Activated CD4-positive, alpha-beta T cell treated with anti-CD3 and anti-CD28 coated beads for 36 hours (primary cell): ENCODE measurements around the gene DNAJC6. TPM values are rescaled to one million over a fixed set of nuclear protein-coding genes. Genes with fewer than 3 reads are reported as not detected.

Experiments used
- ATAC-seq: fragments of 200-7000 bp; cut with Tn5 transposase; one replicate; pipeline ENCODE4 v1.10.0; 2021; ENCODE audit warnings: mild to moderate bottlenecking, moderate library complexity
- CTCF ChIA-PET: fragments of 350-600 bp; sonication (Branson Sonifier 250); formaldehyde crosslinking; loops from one replicate; lab custom pipeline; 2021; ENCODE audit warnings: antibody characterized with exemption; lab: Charles Lee
- POLR2A ChIA-PET: fragments of 350-600 bp; sonication (Branson Sonifier 250); formaldehyde crosslinking; loops from one replicate; lab custom pipeline; 2021; ENCODE audit warnings: antibody characterized with exemption, inconsistent platforms; lab: Charles Lee
- DNase-seq: peaks from one replicate; pipeline ENCODE4 v3.0.0-alpha.2; 2020
- H3K27ac Mint-ChIP-seq: one replicate; pipeline ENCODE4 v1.8.0; 2021; ENCODE audit warnings: mixed read lengths
- H3K27me3 Mint-ChIP-seq: one replicate; pipeline ENCODE4 v1.8.0; 2021; ENCODE audit warnings: mixed read lengths
- H3K36me3 Mint-ChIP-seq: one replicate; pipeline ENCODE4 v1.8.0; 2021; ENCODE audit warnings: low read depth, mixed read lengths
- H3K4me1 Mint-ChIP-seq: one replicate; pipeline ENCODE4 v1.8.0; 2021; ENCODE audit warnings: mixed read lengths
- H3K4me3 Mint-ChIP-seq: one replicate; pipeline ENCODE4 v1.8.0; 2021; ENCODE audit warnings: mild to moderate bottlenecking, moderate library complexity, mixed read lengths
- H3K9me3 Mint-ChIP-seq: one replicate; pipeline ENCODE4 v1.8.0; 2021; ENCODE audit warnings: low read depth, mixed read lengths
- intact Hi-C, 2 experiments: fragments of 100-400 bp; cut with DNase I in 1 of 2; cut with micrococcal nuclease in 1 of 2; formaldehyde crosslinking; loops; one replicate each; pipeline versions ENCODE4 v1.14.2 to v1.15.1; 2022 to 2024; cut with DNase I, micrococcal nuclease
- total RNA-seq, 2 experiments: library from RNA; stranded (reverse); gene quantifications; one replicate each; pipeline ENCODE4 v1.2.3, GENCODE V29; 2021

Gene DNAJC6
- total RNA-seq, 2 experiments from 2014 or later = 2.3 to 2.5 TPM

DNA sequence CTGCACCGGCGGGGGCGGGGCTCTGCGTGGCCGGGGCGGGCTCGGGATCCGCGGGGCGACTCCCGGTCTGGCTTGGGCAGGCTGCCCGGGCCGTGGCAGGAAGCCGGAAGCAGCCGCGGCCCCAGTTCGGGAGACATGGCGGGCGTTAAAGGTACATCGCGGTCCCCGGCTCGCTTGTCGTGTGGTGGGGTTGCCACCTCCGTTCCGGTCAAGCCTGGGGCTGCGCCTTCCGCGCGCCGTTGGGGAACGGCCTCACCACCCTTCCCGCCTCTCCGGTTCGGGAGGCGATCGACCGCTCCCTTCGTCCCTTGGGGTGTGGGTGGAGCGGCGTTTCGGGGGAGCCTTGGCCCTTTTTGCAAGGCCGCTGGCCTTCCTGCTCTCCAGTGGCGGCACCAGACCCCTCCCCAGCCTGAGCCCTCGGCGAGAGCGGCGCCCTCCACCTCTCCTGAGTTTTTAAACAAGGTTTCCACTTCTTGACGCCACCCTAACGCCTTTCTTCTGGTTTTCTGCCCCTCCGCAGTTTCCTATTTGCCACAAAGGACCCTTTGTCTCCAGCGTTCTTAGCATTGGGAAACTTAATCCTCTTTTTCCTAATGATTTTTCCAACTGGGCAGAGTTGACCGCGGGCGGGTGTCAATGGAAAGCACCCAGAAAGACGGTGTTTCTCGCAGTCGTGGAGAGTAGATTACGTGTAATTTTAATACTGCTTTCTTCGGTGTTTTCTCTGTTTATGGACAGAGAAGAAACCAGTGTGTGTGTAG is 111.4 kb downstream of the DNAJC6 start, which contains the start of the genes LEPR and LEPROT:
Gene LEPR, plus strand, starts transcription at position 79 of the 761 bp plus-strand sequence. CDS start 144,898 bp downstream, outside the sequence.
Gene LEPROT, plus strand, starts transcription at position 79 of the 761 bp plus-strand sequence. Its CDS starts 57 bp downstream, at position 136.
- Mint-ChIP-seq H3K27me3 (no peaks in the 10 kb centered on the region), H3K36me3 (peaks cover 8% of the 10 kb centered on the region), H3K4me3 (no peak within 1 kb of the TSS), H3K9me3 (no peaks in the 10 kb centered on the region), H3K27ac (peak within 1 kb of the TSS; percentile 94), H3K4me1 (peaks cover 15% of the 10 kb centered on the region)
- DNase-seq = no peak
- ChIA-PET CTCF (interaction anchor here (0.5 to 1.2 kb wide), 5 partner anchors 9 to 1113 kb away, joined by 3 to 5 read pairs (median 3); no protein-coding TSS in a partner anchor), POLR2A (interaction anchor here (0.5 to 1.0 kb wide), 4 partner anchors 167 to 1133 kb away, joined by 3 to 8 read pairs (median 3); no protein-coding TSS in a partner anchor)
- ATAC-seq = peak; percentile 0
- intact Hi-C loops = loop anchor here (1.0 to 10.0 kb wide), 13 partner anchors 24 to 1828 kb away; partner anchors contain the start of genes DNAI4 (in 1 of the 2), JAK1 (in 1 of the 2), MIER1 (in 1 of the 2) and PGM1 (in 1 of the 2)

DNA sequence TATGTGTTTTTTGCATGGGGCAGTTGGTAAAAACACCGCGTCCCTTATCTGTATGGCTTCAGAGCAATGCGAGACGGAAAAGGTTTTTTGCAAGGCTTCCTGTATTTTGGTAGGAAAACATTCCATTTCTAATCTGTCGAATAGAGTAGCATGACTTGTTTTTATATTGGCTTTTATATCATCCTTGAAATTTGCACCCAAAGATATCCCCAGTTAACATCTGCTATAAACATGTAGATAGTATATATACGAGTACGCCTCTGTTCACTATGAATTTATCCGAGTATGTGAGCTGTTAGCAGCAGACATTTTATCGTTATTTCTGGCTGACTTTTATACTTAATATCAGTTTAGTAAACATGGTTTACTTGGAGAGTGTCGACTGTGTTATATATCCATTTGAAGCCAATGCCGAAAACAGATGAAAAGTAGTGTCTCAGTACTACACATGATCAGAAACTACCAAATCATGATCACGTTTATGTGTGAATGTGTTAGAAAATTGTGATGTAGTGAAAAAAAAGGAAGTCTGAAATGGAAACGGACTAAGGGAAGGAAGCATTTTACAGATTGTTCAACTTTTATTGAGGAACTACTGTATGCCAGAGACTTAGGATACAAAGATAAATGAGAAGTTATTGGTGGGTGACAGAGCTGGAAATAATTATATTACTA is 112.1 kb downstream of the DNAJC6 start:
- ATAC-seq (no peak), DNase-seq (no peak)
- Mint-ChIP-seq H3K9me3 (no peaks in the 10 kb centered on the region), H3K27ac (no peak overlapping the region), H3K4me1 (peaks cover 15% of the 10 kb centered on the region), H3K4me3 (no peak overlapping the region), H3K27me3 (no peaks in the 10 kb centered on the region), H3K36me3 (peaks cover 15% of the 10 kb centered on the region)
- ChIA-PET CTCF (interaction anchor here (1.2 kb wide), 1 partner anchor 9 kb away, joined by 3 read pairs; no protein-coding TSS in a partner anchor), POLR2A (no interaction called here)
- intact Hi-C loops = loop anchor here (2.0 to 10.0 kb wide), 7 partner anchors 167 to 1829 kb away; partner anchors contain the start of genes DNAI4 (in 1 of the 2), MIER1 (in 1 of the 2) and PGM1 (in 1 of the 2)

DNA sequence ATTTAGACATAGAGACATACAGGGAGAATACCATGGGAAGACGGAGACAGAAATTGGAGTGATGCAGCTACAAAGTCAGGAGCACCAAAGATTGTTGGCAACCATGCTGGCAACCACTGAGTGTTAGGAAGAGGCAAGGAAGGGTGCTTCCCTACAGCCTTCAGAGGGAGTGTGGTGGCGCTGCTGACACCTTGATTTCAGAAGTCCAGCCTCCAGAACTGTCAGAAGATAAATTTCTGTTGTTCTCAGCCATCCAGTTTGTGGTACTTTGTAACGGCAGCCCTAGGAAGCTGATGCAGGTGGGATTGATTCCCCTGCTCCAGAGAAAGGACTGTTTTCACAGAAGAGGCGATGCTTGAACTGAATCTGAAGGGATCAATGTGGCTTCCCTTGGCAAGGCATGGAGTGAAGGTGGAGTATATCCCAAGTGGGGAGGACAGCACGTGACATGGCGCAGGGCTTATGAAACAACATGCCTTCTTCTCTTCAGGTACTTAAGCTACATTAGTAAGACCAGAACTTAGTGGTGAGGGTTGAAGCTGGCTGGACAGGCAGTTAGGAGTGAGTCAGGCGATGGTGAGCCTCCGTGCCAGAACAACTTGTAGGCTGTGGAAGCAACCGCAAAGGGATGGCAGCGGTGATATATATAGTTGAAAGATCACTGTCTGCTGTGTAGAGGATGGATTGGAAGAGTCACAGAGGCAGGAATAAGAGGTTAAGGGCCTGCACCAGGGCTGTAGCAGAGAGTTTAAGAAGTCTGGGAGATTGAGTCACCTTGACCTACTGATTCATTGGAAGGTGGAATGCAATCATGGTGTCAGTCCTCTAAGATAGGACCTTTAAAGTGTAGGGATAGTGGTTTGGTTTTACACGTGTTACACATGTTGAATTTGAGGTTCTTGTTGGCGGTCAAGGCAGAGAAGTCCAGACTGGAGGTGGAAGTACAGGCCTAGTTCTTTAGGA is 113.2 kb downstream of the DNAJC6 start:
- CTCF ChIA-PET = interaction anchor here (1.2 kb wide), 1 partner anchor 8 kb away, joined by 3 read pairs; no protein-coding TSS in a partner anchor
- H3K4me1 Mint-ChIP-seq = peaks cover 15% of the 10 kb centered on the region
- peaks cover 25% of the 10 kb centered on the region for H3K36me3 Mint-ChIP-seq

DNA sequence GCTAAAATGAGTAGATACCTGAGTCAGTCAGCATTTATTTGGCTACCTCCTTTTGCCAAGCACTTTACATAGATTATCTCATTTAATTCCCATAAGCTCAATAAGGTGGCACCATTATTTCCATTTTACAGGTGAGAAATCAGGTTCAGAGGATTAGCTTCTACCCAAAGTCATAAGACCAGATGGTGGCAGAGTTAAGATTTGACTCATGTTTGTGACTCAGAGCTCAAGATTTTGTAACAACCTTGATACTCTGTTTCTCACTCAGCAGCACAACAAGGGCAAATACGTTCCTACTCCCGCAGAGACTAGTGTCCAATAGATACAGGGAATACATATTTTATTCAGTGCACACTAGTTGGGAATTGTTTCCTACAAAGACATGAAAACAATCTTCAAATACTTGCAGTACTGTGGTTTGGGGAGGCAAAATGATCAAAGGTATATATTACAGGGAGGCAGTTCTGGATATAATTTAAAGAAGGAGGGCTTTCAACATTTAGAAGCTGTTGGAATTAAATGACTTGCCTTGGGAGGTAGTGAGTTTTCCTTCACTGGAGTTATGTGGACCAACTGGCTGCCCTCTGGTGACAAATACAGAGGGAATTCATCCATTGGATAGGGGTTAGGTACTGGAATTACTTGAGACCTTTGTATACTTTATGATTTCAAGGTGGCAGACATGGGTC is 114.7 kb downstream of the DNAJC6 start:
- H3K4me3 Mint-ChIP-seq = no peak overlapping the region
- DNase-seq (peak; percentile 27), ATAC-seq (peak; percentile 4)
- H3K4me1 Mint-ChIP-seq = peaks cover 10% of the 10 kb centered on the region
- intact Hi-C loops = loop anchor here (1.0 to 10.0 kb wide), 6 partner anchors 357 to 1832 kb away; partner anchors contain the start of gene PGM1 (in 1 of the 2)
- H3K9me3 Mint-ChIP-seq = no peaks in the 10 kb centered on the region
- POLR2A ChIA-PET = no interaction called here
- H3K27me3 Mint-ChIP-seq = no peaks in the 10 kb centered on the region
- CTCF ChIA-PET = interaction anchor here (0.8 kb wide), 1 partner anchor 188 kb away, joined by 3 read pairs; no protein-coding TSS in a partner anchor
- peaks cover 25% of the 10 kb centered on the region for H3K36me3 Mint-ChIP-seq
- H3K27ac Mint-ChIP-seq = no peak overlapping the region

More for the DNA sequence above, 113.2 kb downstream of the DNAJC6 start:
- Mint-ChIP-seq H3K27me3 (no peaks in the 10 kb centered on the region), H3K4me3 (no peak overlapping the region), H3K9me3 (no peaks in the 10 kb centered on the region), H3K27ac (no peak overlapping the region)
- DNase-seq (no peak), ATAC-seq (no peak)
- intact Hi-C loops = loop anchor here (5.0 to 10.0 kb wide), 5 partner anchors 355 to 1830 kb away; partner anchors contain the start of gene PGM1 (in 1 of the 2)
- POLR2A ChIA-PET = no interaction called here

DNA sequence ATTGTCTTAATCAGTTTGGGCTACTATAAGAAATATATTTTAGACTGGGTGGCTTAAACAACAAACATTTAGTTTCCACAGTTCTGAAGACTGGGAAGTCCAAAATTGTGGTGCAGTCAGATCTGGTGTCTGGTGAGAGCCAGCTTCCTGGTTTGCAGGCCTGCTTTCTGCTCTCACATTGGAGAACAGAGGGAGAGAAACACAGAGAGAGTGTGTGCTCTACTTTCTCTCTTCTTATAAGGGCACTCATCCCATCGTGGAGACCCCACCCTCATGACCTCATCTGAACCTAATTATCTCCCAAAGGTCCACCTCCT is 115.2 kb downstream of the DNAJC6 start:
- ATAC-seq = no peak

DNA sequence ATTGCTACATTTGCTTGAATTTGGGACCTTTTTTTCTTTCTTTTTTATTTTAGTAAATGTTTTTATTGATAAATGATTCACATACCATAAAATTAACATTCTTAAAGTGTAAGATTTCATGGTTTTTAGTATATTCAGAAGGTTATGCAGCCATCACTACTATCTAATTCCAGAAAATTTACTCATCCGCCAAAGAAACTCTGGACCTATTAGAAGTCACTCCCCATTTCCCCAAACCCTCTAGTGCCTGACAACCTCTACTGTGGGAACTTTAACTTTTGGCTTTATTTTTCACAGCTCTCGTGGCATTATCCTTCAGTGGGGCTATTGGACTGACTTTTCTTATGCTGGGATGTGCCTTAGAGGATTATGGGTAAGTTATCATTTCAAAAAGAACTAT is 115.7 kb downstream of the DNAJC6 start:
- Mint-ChIP-seq H3K27me3 (no peaks in the 10 kb centered on the region), H3K27ac (no peak overlapping the region), H3K4me3 (no peak overlapping the region), H3K36me3 (peaks cover 25% of the 10 kb centered on the region), H3K9me3 (no peaks in the 10 kb centered on the region), H3K4me1 (peaks cover 6% of the 10 kb centered on the region)
- ChIA-PET POLR2A (no interaction called here), CTCF (no interaction called here)
- ATAC-seq (no peak), DNase-seq (no peak)
- intact Hi-C loops = loop anchor here in 1 of 2 experiments (10.0 kb wide), 1 partner anchor 1020 kb away; no protein-coding TSS in a partner anchor

More for the DNA sequence above, 115.2 kb downstream of the DNAJC6 start:
- Mint-ChIP-seq H3K36me3 (peaks cover 25% of the 10 kb centered on the region), H3K4me1 (peaks cover 6% of the 10 kb centered on the region), H3K27me3 (no peaks in the 10 kb centered on the region), H3K4me3 (no peak overlapping the region), H3K9me3 (no peaks in the 10 kb centered on the region), H3K27ac (no peak overlapping the region)
- intact Hi-C loops = loop anchor here (1.0 to 10.0 kb wide), 6 partner anchors 357 to 1832 kb away; partner anchors contain the start of gene PGM1 (in 1 of the 2)
- DNase-seq = no peak
- ChIA-PET POLR2A (no interaction called here), CTCF (no interaction called here)

DNA sequence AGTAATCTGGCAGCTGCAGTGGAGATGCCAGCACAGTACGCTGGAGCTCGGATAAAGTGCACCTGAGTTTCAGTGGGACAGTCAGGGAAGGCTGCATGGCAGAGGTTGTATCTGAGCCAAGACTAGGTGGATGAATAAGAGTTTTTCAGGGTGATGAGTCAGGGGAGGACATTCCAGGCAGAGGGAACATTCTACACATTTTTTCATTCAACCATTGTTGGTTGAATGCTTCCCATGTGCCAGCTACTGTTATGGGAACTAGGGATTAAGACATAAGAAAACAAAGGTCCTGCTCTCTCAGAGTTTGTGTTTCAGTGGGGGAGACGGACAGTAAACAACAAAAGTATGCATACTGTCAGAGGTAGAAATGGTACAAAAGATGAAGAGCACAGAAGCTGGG is 116.4 kb downstream of the DNAJC6 start:
- no peak for ATAC-seq
- no peaks in the 10 kb centered on the region for H3K9me3 Mint-ChIP-seq
- H3K27ac Mint-ChIP-seq = no peak overlapping the region

DNA sequence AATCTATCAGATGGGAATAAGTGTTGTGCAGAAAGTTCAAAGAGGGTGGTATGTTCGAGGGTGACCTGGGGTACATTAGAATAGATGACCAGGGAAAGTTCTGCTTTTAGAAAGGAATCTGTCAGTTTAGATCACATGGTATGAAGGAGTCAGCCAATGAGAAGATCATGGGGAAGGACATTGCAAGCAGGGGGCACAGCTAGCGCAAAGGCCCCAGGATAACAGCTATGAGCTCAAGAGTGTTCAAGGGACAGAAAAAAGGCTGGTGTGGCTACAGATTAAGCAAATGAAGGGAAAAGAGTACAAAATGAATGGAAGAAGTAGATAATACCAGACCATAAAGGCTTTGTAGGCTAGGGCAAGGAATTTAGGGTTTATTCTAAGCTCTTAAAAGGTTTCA is 119.7 kb downstream of the DNAJC6 start:
- intact Hi-C loops = loop anchor here in 1 of 2 experiments (10.0 kb wide), 1 partner anchor 1016 kb away; no protein-coding TSS in a partner anchor
- H3K27me3 Mint-ChIP-seq = no peaks in the 10 kb centered on the region
- H3K4me1 Mint-ChIP-seq = peaks cover 12% of the 10 kb centered on the region
- CTCF ChIA-PET = interaction anchor here (1.5 kb wide), 3 partner anchors 30 to 258 kb away, joined by 3 to 5 read pairs (median 4); no protein-coding TSS in a partner anchor
- no peak overlapping the region for H3K27ac Mint-ChIP-seq
- peaks cover 25% of the 10 kb centered on the region for H3K36me3 Mint-ChIP-seq
- POLR2A ChIA-PET = no interaction called here
- DNase-seq (no peak), ATAC-seq (no peak)
- H3K9me3 Mint-ChIP-seq = no peaks in the 10 kb centered on the region
- no peak overlapping the region for H3K4me3 Mint-ChIP-seq

More for the DNA sequence above, 116.4 kb downstream of the DNAJC6 start:
- Mint-ChIP-seq H3K4me1 (peaks cover 8% of the 10 kb centered on the region), H3K36me3 (peaks cover 25% of the 10 kb centered on the region), H3K27me3 (no peaks in the 10 kb centered on the region), H3K4me3 (no peak overlapping the region)
- intact Hi-C loops = loop anchor here in 1 of 2 experiments (10.0 kb wide), 1 partner anchor 1019 kb away; no protein-coding TSS in a partner anchor
- CTCF ChIA-PET = no interaction called here
- DNase-seq = no peak
- POLR2A ChIA-PET = no interaction called here

DNA sequence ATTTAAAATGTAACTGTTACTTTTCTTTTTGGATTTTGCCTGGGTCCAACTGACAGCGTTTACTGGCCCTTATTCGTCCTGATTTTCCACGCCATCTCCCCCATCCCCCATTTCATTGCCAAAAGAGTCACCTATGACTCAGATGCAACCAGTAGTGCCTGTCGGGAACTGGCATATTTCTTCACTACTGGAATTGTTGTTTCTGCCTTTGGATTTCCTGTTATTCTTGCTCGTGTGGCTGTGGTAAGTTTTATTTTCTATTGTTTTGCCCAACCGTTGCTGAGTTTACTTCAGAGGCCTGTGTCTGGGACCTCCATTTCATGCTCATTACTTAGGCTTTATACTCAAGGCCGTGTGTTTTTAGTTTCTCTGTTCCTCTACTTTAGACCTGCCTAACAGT is 120.5 kb downstream of the DNAJC6 start:
- H3K36me3 Mint-ChIP-seq = peaks cover 25% of the 10 kb centered on the region
- ChIA-PET POLR2A (no interaction called here), CTCF (interaction anchor here (0.7 to 2.2 kb wide), 6 partner anchors 8 to 258 kb away, joined by 3 to 12 read pairs (median 4); no protein-coding TSS in a partner anchor)
- DNase-seq = no peak
- peak overlapping the region; percentile 29 for H3K27ac Mint-ChIP-seq
- intact Hi-C loops = loop anchor here (5.0 to 10.0 kb wide), 2 partner anchors 257 to 1015 kb away; no protein-coding TSS in a partner anchor
- ATAC-seq = no peak
- no peaks in the 10 kb centered on the region for H3K27me3 Mint-ChIP-seq
- H3K4me1 Mint-ChIP-seq = peaks cover 12% of the 10 kb centered on the region
- no peaks in the 10 kb centered on the region for H3K9me3 Mint-ChIP-seq
- H3K4me3 Mint-ChIP-seq = no peak overlapping the region
